ENCODE data around the gene TSPYL1.

Gene TSPYL1

DNA sequence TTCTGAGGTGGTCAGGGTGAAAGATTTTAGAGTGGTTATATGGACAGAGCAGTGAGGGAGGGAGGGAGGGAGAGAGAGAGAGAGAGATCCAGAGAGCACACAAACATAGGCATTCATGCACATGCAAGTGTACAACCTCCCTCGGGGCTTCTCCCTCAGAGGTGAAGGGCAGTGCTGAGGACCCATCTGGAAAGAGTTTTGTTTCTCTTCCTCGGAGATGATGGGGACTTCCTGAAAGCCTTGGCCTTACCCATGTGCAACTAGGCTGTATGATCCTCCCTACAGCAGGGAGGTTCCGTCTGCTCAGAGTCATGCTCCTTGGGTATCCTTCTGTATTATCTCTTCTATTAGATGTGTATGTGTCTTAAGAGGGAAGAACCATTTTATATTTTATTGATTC is 21.4 kb upstream of the TSPYL1 start:
- TF ChIP-seq, protein P1, sequence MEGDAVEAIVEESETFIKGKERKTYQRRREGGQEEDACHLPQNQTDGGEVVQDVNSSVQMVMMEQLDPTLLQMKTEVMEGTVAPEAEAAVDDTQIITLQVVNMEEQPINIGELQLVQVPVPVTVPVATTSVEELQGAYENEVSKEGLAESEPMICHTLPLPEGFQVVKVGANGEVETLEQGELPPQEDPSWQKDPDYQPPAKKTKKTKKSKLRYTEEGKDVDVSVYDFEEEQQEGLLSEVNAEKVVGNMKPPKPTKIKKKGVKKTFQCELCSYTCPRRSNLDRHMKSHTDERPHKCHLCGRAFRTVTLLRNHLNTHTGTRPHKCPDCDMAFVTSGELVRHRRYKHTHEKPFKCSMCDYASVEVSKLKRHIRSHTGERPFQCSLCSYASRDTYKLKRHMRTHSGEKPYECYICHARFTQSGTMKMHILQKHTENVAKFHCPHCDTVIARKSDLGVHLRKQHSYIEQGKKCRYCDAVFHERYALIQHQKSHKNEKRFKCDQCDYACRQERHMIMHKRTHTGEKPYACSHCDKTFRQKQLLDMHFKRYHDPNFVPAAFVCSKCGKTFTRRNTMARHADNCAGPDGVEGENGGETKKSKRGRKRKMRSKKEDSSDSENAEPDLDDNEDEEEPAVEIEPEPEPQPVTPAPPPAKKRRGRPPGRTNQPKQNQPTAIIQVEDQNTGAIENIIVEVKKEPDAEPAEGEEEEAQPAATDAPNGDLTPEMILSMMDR (IDR thresholded peaks at IDR 0.05; ENCODE audit: low read depth, low read length, missing control alignments): no peak
- in situ Hi-C loops (cut with HindIII; ENCODE audit: low pct_ligation_motif_present, low sequenced_read_pairs): no loop called here

DNA sequence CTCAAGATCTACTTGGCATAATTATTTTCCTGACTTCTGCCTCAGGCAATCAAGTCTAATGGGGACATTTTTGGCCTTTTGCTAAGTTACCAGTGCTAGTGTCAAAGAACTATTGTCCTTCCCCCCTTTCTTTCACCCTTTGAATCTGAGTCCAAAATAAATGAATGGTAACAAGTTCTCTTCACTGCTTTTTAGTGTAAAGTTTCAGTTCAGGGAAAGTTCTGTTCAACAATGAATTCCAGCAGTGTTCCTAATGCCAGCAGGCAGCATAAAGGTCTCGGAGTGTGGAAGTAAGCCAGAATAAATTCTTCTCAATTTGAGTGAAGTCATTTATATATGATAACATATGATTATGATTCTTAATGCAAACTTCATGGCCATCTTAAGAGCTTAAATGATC is 20.8 kb upstream of the TSPYL1 start:
- DNase-seq: no peak
- Histone ChIP-seq H3K27ac (no peak overlapping the region), H3K27me3 (replicated peaks) (no peaks in the 10 kb centered on the region), H3K36me3 (replicated peaks) (no peaks in the 10 kb centered on the region), H3K4me3 (ENCODE audit: low read depth, low read length) (no peak overlapping the region)
- in situ Hi-C loops (cut with HindIII; ENCODE audit: low pct_ligation_motif_present, low sequenced_read_pairs): no loop called here
- TF ChIP-seq, protein P1 (IDR thresholded peaks at IDR 0.05; ENCODE audit: low read depth, low read length, missing control alignments): no peak

More for the DNA sequence above, 21.4 kb upstream of the TSPYL1 start:
- H3K36me3 ChIP-seq (replicated peaks): no peaks in the 10 kb centered on the region
- no peak overlapping the region for H3K4me3 ChIP-seq (ENCODE audit: low read depth, low read length)
- H3K27ac ChIP-seq: no peak overlapping the region
- H3K27me3 ChIP-seq (replicated peaks): no peaks in the 10 kb centered on the region
- DNase-seq: no peak

GRCh38 chr6:116298973-116299372 is 19.2 kb upstream of the TSPYL1 start:
- H3K27me3 ChIP-seq (replicated peaks): no peaks in the 10 kb centered on the region
- in situ Hi-C loops (cut with HindIII; ENCODE audit: low pct_ligation_motif_present, low sequenced_read_pairs): no loop called here
- H3K4me3 ChIP-seq (ENCODE audit: low read depth, low read length): no peak overlapping the region
- no peaks in the 10 kb centered on the region for H3K36me3 ChIP-seq (replicated peaks)
- DNase-seq: no peak
- TF ChIP-seq, protein P1 (IDR thresholded peaks at IDR 0.05; ENCODE audit: low read depth, low read length, missing control alignments): no peak
- no peak overlapping the region for H3K27ac ChIP-seq

DNA sequence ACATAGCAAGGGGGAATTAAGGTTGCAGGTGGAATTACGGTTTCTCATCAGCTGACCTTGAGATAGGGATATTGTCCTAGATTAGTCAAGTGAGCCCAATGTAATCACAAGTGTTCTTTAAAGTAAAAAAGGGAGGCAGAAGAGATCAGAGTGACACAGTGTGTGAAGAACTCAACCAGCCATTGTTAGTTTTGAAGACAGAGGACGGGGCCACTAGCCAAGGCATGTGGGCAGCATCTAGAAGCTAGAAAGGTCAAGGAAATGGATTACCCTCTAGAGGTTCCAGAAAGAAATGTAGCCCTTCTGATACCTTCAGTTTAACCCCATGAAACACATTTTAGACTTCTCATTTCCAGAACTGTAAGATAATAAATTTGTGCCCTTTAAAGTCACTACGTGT is 18.5 kb upstream of the TSPYL1 start:
- in situ Hi-C loops (cut with HindIII; ENCODE audit: low pct_ligation_motif_present, low sequenced_read_pairs): no loop called here
- TF ChIP-seq, protein P1 (IDR thresholded peaks at IDR 0.05; ENCODE audit: low read depth, low read length, missing control alignments): no peak
- no peak overlapping the region for H3K27ac ChIP-seq
- no peak overlapping the region for H3K4me3 ChIP-seq (ENCODE audit: low read depth, low read length)
- no peaks in the 10 kb centered on the region for H3K36me3 ChIP-seq (replicated peaks)
- no peaks in the 10 kb centered on the region for H3K27me3 ChIP-seq (replicated peaks)
- no peak for DNase-seq

GRCh38 chr6:116292553-116292952 is 12.8 kb upstream of the TSPYL1 start:
- H3K27me3 ChIP-seq (replicated peaks): no peaks in the 10 kb centered on the region
- in situ Hi-C loops (cut with HindIII; ENCODE audit: low pct_ligation_motif_present, low sequenced_read_pairs): no loop called here
- DNase-seq: no peak
- no peak overlapping the region for H3K27ac ChIP-seq
- TF ChIP-seq, protein P1 (IDR thresholded peaks at IDR 0.05; ENCODE audit: low read depth, low read length, missing control alignments): no peak
- H3K4me3 ChIP-seq (ENCODE audit: low read depth, low read length): no peak overlapping the region
- no peaks in the 10 kb centered on the region for H3K36me3 ChIP-seq (replicated peaks)

DNA sequence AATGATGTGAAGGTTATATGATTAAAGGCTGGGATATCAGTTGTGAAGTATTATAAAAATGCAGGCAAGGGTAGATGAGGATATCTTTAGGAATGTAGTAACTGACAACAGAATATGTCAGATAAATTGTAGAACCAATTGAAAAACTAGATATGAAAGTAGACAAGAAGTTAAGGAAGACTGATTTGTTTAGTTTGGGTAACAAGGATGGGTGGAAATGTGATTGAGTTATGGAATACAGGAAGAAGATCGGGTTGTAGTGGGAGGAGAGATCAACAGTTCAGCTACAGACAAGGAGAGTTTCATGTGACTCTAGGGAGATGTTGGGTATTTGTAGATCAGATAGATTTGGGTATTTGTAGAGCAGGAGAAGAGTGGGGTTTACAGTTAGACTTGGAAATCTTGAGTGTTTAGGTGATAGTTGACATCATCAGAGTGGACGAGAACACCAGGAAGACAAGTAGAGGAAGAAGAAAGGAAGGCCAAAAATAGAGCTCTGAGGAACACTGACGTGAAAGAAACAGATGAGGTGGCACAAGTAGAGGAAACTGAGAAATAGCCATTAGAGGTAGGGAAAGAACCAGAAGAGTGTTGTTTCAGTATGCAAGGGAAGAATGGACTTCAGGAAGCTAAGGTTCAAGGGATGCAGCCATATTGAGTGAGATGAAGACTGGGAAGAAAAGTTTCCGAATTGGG is 12.1 kb upstream of the TSPYL1 start:
- Histone ChIP-seq H3K27ac (no peak overlapping the region), H3K27me3 (replicated peaks) (no peaks in the 10 kb centered on the region), H3K4me3 (ENCODE audit: low read depth, low read length) (no peak overlapping the region), H3K36me3 (replicated peaks) (no peaks in the 10 kb centered on the region)
- in situ Hi-C loops (cut with HindIII; ENCODE audit: low pct_ligation_motif_present, low sequenced_read_pairs): no loop called here
- TF ChIP-seq, protein P1 (IDR thresholded peaks at IDR 0.05; ENCODE audit: low read depth, low read length, missing control alignments): no peak
- no peak for DNase-seq

Measured in brain microvascular endothelial cell (primary cell).